ENCODE measurements around the gene NAA25.
"Not testable (repeated sequence)": the region's sequence is repeated elsewhere in the genome, so short reads cannot be mapped to it uniquely, and the experiment has no call there.

NAA25 gene

GRCh38 chr12:112049351-112049750, 59.2 kb downstream of the NAA25 start:
- DNase-seq: no peak

DNA sequence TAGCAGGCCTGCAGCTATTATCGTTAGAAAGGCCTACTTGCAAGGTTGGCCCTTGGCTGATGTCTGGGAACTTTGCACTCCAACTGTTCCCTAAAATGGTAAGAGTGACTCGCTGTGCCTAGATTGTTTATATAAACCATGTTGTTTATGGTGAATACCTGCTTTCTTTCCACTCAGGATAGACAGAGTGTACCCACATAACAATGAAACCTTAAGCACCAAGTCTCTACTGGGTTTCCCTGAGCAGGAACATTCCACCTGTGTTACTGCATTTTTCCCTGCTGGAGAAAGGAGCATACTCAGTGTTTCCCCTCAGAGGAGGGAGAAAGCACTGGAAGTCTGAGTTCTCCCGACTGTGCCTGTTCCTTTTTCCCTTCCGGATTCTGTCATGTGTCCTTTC, 62.6 kb downstream of the NAA25 start:
- no peak for DNase-seq

DNA sequence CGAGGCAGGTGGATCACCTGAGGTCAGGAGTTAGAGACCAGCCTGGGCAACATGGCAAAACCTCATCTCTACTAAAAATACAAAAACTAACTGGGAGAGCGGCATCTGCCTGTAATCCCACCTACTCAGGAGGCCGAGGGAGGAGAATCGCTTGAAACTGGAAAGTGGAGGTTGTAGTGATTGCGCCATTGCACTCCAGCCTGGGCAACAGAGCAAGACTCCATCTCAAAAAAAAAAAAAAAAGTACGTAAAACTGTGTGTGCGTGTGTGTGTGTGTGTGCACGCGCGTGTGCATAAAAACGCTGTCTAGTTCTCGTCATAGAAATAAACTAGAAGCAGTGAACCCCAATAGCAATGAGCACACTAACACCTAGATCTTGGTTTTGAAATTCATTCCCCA, 72.0 kb downstream of the NAA25 start:
- DNase-seq: not testable (repeated sequence)

DNA sequence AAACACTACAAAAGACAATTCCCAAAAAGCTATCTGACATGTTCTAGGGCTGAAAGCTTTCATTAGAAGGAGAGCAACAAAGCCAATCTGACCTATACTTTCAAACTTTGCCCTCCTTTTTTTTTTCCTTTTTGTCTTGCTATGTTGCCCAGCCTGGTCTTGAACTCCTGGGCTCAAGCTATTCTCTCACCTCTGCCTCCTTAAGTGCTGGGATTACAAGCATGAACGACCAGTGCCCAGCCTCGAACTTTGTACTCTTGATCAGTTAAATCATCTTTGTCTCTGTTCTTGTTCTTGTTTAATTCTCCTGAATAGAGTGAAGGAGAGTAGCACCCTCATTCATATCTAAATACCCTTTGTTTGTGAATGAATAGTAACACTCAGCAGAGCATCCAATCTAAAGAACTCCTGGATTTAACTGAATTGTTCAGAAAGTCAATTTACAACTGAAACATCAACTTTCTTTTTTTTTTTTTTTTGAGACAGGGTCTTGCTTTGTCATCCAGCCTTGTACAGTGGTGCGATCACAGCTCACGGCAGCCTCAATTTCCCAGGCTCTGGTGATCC, 73.3 kb downstream of the NAA25 start:
- no peak for DNase-seq

- DNase-seq: no peak
These were observed 76.3 kb downstream of the NAA25 start for GRCh38 chr12:112032292-112032691.

DNA sequence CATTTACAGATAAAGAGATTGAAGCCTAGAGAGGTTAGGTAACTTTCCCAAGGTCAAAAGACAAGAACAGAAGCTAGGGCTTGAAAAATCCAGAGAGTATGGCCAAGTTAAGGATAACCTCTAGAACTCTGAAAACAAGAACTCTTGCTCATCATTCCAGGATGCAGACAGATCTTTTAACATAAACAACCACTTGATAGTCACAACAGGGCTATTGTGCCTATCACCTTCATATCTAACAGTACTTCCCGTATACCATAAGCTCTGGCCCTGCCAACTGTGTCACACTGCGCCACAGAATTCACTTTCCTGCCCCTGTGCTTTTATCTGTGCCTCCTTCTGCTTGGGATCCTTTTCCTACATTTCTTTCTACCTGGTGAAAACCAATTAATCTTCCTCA, 77.1 kb downstream of the NAA25 start:
- DNase-seq: no peak

GRCh38 chr12:112029301-112029700, 79.3 kb downstream of the NAA25 start:
- no peak for DNase-seq

- no peak for DNase-seq
These were observed 82.7 kb downstream of the NAA25 start for GRCh38 chr12:112025808-112026375.

GRCh38 chr12:112023759-112024396, 84.7 kb downstream of the NAA25 start:
- peak; percentile 39 for DNase-seq

- no peak for DNase-seq
These were observed 86.2 kb downstream of the NAA25 start for GRCh38 chr12:112022241-112023016.

GRCh38 chr12:112020947-112021457, 87.6 kb downstream of the NAA25 start:
- no peak for DNase-seq

DNA sequence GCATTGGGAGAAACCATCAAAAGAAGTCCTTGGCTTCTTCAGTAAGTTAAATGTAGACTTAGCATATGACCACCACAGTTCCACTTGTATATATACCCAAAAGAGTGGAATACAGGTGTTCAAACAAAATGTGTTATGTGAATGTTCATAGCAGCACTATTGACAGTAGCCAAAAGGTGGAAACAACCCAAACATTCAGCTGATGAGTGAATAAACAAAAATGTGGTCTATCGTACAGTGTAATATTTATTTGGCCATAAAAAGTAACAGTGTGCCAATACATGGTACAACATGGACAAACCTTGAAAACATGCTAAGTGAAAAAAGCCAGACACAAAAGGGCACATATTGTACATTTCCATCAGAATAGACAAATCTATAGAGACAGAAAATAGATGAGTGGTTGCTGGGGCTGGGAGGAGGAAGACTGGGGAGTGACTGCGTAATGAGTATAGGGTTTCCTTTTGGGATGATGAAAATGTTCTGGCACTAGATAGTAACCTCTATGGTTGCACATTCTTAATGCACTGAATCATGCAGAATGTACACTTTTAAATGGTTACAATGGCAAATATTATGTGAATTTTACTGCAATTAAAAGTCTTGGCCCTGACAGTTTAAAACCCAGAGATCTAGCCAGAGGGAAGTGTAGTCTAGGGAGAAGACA, 89.9 kb downstream of the NAA25 start:
- DNase-seq: no peak

GRCh38 chr12:112017041-112017440, 91.5 kb downstream of the NAA25 start:
- DNase-seq: no peak

DNA sequence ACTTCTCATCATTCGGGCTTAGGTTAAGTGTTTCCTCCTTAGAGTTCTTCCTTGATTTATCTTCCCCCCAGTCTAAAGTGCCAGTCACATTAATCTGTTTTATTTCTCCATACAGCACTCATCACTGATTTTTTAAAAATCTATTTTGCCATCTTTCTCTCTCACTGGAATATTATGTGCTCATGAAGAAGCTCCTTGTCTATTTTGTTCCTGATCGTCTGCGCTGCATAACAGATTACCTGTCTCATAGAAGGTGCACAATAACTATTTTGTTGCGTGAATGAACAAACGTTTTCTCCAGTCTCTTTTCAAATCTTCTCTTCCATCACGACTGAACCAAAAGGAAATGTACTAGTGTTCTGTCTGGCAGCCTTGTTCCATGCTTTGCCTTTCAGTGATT, 92.6 kb downstream of the NAA25 start:
- no peak for DNase-seq

DNA sequence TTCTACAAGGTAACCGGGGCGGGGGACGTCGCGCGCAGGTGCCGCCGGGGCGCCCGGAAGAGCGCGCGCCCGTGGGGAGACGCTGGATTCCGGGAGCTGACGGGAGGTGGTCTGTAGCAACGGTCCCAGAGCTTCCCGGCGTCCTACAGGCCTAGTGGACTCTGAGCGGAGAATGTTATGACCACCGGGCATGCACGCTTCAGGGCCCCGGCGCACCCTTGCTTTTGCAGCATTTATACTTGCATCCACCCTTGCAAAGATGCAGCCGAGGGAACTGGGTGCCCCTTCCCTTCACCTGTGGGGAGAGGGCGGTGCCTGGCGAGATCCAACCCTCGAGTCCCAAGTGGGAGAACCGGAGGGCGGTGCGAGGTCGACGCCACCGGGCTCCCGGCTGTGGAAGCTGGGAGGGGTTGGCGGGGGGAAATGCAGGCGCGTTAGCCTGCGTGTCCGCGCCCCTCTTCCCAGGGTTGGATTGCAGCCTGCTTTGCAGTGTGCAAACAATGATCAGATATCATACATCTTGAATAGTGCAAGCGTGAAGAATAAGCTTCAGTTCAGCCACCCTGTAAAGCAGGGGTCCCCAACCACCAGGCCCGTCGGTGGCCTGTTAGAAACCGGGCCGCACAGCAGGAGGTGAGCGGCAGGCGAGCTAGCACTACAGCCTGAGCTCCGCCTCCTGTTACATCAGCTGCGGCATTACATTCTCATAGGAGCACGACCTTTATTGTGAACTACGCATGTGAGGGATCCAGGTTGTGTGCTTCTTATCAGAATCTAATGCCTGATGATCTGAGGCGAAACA, 94.8 kb downstream of the NAA25 start:
- peak; percentile 85 for DNase-seq

- peak; percentile 97 for DNase-seq
These were observed 95.6 kb downstream of the NAA25 start, which contains the start of the genes ERP29 and TMEM116 for GRCh38 chr12:112012775-112013600. Gene ERP29, plus strand, starts transcription at chr12:112013426. Its CDS starts 40 bp downstream, at chr12:112013466. Gene TMEM116, minus strand, starts transcription at chr12:112013165. Its CDS starts 7,895 bp downstream, at chr12:112005270.

GRCh38 chr12:112011685-112012084, 96.9 kb downstream of the NAA25 start:
- DNase-seq: no peak

DNA sequence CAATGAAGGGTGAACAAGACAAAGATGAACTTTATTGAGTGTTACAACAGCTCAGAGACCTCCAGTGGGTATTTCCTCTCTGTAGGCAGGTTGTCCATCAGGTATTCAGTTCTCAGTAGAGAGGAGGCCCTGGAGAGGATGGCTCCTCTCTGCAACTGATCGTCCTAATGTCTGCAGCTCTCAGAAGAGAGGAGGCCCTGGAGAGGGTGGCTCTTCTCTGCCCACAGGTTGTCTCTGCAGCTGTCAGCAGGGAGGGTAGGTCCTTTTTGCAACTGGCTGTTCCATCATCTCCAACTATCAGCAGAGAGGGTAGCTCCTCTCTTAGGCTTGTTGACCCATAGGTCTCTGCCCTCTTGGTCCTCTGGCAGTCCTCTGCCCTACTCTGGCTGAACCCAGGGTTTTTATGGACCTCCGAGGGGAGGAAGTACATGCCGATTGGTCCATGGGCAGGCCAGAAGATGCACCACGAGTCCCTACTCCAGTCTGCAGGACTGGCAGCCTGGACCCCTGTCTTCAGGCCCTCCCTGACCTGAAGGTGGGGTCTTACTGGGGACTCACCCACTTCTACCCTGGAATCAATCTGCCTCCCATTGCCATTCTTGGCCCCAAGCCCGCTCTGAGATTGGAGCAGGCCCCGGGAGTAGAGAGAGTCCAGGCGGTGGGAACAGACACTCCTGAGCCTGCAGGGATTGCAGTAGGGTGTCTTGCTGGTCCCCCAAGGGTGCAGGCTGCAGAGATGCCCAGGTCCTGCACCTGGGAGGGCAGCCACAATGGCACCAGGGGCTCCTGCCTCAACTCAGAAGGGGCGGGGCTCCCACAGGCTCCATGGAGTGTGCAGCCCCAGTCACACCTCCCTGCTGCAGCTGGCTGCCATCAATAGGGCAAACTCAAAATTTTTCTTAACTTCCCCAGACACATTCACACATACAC, 97.9 kb downstream of the NAA25 start:
- no peak for DNase-seq

DNA sequence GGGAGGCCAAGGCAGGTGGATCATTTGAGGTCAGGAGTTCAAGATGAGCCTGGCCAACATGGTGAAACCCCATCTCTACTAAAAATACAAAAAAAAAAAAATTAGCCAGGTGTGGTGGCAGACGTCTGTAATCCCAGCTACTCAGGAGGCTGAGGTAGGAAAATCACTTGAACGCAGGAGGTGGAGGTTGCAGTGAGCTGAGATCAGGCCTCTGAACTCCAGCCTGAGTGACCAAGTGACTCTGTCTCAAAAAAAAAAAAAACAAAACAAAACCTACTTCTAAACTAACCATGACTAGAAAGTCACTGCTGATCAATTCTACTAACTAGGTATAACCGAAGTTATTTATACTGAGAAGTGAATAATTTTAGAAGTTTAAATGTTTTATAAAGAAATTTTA, 99.0 kb downstream of the NAA25 start:
- DNase-seq: not testable (repeated sequence)

- no peak for DNase-seq
These were observed 99.7 kb downstream of the NAA25 start for GRCh38 chr12:112008918-112009317.

Measured in NCI-H510A treated with DMSO at 0.1 percent for 48 hours (cell line).